EH (cell line): Measurements from ENCODE around the gene CAND2.

Experiments
- DNase-seq: peaks from one replicate; pipeline ENCODE4 v3.0.0-alpha.2; 2015; ENCODE audit warnings: low read depth

CAND2 gene

DNA sequence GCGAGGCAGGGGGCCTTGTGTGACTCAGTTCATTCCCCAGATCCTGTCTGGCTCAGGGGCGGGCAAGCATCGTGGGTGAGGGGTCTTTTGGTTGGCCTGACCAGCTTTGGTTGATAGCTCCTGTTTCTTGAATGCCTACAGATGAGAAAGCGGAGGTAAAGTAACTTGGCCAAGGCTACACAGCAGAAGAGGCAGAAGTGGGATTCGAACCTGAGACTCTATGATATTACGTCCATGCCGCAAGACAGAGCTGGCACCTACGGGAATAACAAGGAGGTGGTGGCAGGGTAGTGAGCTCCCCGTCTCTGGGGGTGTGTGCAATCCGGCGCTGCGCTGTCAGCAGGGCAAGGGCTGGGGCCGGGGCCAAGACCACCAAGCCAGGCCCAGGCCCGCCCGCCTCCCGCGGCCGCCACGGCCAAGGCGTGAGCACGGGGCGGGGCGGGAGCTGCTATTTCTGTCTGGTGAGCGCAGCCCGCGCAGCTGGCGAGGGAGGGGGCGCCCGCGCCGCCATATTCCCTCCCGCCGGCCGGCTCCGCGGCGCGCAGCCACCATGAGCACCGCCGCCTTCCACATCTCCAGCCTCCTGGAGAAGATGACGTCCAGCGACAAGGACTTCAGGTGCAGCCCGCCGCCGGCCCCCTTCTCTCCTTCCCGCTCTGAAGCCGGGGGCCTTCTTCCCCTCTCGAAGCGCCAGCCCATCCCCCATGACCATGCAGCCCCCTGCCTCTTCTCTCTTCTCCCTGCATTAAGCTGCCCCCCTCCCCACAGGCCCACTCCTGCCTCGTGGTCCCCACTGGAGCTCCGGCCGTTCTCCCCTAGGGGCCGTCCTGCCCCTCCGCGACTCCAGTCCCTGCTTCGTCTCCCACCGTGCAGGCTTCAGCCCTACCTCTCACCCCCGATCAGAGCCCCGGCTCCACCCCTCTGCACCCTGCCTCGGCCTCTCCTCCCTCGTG is at the start of gene CAND2:
Gene CAND2 (plus strand): TSS at position 510 of the 953 bp plus-strand sequence. CDS start 41 bp downstream, at position 551.
- DNase-seq: peak; percentile 55

DNA sequence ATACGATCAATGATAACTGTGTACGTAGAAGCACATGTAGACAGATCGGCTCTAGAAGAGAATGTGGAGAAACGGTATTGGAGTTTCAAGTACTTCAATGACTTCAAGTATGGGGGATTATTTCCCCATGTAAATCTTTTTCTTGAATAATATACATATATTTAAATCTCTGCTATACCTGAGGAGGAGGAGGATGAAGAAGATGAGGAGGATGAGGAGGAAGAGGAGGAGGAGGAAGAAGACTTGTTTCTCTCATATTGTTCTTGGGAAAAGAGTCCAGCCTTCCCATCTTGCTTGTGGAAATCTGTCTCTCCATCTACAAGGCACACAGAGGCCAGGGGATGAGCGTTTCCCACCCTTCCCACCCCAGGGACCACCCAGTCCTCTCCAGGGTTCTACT is 48.0 kb upstream of the CAND2 start:
- DNase-seq: no peak

DNA sequence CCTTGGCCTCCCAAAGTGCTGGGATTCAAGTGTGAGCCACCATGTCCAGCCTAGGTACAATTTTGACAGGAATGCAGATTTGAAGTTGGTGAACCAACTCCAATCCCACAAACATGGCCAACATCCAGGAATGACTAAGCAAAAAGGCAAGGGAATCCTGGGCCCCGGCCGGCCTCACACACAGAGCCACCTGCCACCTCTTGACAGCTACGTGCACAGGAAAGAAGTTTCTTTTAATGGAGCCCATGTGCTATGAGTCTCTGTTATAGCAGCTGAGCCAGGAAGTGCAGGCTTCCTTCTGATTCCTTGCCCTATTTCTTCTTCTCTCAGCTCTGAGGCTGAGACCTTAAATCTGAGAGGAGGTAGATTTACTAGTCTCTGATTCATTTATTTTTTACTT is 46.3 kb upstream of the CAND2 start:
- peak; percentile 87 for DNase-seq

DNA sequence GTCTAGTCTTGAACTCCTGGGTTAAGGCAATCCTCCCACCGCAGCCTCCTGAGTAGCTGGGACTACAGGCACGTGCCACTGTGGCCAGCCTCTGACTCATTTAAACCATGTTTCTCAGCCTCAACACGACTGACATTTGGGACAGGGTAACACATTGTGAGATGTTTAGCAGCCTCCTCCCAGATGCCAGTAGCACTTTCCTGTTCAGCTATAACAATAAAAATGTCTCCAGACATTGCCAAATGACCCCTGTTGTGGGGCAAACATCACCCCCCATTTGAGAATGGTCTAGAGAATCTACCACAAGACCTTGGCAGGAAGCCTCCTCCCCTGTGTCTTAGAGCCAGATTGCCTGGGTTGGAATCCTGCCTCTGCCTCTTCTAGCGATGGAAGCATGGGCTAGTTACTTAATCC is 45.8 kb upstream of the CAND2 start:
- peak; percentile 97 for DNase-seq

DNA sequence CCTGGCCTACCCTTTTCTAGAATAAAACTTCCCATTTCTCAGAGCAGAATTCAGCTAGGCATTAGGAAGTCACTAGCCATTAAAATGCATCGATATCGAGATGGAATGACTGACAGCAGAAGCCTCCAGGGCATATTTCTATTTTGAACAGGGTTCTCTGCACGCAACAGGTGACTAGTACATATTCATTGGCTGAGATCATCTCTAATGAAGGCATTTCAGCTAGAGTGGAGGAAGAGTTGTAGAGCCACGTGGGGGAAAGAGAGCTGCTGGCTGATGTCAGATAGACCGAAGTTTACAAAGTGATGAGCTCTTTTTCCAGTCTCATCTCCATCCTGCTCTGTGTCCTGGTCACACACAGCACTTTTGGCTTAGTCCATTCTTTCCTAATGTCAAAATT is 44.9 kb upstream of the CAND2 start:
- peak; percentile 85 for DNase-seq

DNA sequence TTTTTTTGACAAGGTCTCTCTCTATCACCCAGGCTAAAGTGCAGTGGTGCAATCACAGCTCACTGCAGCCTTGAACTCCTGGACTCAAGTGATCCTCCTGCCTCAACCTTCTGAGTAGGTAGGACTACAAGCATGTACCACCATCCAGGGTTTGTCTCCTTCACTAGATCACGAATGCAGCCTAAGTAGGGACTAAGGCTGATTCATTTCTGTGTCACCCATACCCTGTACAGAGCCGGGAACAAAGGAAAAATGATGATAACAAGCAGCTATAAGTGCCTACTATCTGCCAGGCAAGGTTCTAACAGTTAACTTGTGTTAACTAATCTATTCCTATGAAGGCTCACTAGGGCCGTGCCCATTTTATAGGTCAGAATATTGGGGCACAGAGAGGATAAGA is 44.4 kb upstream of the CAND2 start:
- DNase-seq: no peak

DNA sequence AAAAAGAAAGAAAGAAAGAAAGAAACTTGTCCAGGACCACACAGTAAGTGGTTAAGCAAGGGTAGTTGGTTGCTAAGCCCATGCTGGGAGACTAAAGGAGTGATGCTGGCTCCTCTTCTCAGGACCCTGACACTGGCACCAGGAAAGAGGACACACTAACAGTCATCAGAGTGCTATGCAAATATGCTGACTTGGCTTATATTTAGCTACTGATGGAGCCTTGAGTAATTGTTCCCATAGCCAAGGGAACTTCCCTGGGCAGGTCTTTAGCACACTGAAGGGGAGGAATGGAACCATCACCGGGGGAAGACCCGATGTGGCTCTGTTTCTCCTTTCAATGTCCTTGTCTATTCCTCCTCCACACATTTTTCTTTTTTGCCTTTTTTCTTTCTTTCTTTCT is 43.7 kb upstream of the CAND2 start:
- DNase-seq: peak; percentile 56

DNA sequence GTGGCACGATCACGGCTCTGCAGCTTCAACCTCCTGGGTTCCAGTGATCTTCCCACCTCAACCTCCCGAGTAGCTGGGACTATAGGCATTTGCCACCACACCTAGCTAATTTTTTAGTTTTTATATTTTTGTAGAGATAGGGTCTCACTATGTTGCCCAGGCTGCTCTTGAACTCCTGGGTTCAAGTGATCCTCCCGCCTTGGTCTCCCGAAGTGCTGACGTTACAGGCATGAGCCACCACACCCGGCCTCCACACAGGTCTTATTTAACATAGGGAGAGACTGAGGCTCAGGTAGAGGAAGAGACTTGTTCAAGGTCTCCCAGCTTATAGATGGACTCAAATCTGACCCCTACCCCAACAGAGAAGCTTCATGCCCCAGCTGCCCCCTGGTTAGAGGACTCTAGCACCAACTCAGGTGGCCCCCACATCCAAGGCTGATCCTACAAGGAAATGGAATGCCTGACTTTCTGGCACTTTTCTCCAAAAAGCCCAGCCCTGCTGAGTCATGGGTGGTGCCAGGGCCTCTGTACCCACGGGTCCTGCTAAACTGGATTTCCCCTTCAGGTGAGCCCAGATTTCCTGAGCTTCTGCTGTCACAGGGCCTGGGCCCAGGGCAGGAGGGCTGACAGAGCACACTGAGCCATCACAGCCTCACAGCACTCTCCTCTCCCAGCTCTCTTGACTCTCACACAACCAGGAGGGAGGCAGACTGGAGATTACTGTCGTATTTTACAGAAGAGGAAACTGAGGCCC is 43.0 kb upstream of the CAND2 start:
- no peak for DNase-seq

DNA sequence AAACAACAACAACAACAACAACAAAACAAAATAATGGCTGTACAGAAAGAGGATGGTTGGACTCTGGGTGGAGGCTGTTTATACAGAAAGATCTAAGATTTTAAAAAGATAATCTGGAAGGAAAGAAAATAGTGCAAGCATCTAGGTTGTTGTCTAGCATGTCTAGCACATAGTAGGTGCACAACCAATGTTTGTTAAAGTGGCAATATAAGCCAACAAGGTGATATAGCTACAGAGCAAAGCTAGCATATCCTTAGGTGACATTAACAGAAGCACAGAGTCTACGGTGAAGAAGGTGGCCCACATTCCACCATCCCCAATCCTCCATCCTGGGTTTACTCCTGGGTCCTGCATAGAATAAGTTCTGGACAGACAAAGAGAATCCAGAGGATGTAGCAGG is 42.2 kb upstream of the CAND2 start:
- no peak for DNase-seq

DNA sequence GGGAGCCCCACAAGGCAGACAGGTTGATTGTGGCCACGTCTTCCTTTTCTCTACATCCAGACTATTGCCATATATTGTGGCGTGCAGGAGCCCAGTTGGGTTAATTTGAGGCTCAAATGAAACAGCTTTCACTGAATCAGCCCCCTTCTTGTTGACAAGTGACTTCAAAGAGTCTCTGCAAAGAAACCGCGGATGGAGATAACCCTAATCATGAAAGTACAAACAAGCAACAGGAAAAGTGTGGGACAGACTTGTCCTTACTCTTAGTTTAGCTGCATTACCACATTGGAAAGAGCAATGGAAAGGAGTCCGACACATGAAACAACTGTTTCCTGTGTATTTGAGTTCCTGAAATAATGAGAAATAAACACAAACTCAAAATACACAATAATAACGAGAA is 40.7 kb upstream of the CAND2 start:
- no peak for DNase-seq

DNA sequence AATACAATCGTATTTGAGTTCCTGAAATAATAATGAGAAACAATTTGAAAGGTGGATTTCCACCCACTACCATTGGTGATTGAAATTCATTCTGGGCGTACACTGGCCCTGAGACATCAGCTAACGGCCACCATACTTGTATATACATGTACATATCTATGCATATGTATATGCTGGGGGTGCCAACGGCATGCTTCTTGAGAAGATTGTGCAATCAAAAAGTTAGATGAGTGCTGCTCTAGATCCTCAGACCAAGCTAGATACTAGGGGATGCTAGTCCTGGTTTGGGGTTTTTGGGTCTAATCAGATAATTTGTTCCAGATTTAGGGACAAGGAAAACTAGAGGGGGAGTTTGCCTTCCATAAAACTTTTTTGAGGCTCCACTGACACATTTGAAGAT is 40.3 kb upstream of the CAND2 start:
- no peak for DNase-seq

DNA sequence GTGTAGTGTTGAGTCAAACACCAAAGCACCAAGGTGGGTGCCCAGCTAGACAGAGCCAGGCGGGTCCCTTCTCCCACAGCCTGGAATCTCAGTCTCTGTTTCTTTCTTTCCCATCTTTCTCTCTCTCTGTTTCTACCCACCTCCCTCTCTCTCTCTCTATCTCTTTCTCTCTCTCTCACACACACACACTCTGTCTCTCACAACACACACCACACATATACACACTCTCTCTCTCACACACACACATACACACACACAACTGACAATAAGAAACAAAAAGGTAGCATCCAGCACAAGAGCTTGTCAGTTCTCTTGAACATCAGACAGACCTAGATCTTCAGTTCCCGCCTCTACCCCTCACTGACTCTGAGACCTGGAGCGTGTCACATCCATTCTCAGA is 39.8 kb upstream of the CAND2 start:
- DNase-seq: no peak

DNA sequence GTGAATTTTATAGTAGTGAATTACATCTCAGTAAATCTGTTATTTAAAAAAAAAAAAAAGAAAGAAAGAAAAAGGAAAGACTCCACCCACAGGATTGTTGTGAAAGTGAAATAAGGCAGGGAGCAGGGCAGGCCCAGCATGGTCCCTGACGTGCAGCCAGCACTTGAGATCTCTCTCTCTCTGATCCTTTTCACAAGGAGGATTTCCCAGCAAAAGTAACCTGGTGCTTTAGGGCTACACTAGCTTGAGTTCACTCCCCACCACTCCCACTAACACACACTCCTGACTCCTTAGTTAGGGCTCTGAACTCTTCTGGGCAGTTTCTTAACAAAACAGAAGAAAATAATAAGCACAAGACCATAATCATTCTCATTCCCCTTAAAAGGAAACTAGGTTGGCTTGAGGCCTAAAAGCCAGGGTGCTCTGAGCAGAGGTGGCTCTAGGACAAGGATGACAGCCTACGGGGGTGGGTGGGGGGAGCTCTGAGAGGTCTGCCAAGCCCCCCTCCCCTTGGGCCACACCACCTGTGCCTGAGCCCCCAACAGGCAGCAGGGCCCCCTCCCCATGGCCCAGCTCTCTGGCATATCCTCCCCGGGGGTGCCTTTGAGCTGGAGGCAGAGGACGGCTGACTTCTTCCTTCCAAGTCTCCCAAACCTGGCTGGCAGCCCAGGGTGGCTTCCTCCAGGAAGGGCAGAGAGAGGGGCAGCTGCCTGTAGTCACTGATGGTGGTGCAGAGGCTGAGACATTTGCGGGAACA is 38.3 kb upstream of the CAND2 start:
- DNase-seq: peak; percentile 75

DNA sequence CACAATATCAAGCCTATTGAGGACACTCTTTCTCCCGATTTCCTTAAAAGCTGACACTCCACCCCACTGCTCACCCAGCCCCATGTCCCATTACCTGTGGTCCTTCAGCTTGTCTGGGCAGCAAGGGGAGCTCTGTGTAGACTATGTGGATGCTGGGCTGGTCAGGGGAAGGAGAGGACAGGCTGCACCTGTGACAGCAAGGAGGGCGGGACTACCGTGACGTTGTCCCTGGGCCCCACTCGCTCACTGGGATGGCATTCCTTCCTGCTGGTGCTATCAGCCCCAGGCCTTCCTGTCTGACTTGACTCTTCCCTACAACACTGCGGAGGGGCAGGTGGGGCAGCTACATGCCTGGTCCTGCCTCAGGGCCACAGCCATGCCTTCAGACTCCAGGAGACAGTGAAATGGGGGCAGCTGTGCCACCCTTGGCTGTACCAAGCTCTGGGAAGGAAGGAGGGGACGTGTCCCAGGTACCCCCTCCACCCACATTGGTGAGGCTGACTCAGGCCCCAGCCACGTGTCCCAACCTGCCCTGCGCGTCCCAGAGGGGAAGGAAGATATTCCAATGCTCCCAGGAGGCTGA is 37.3 kb upstream of the CAND2 start, which contains the start of gene TMEM40:
Gene TMEM40 (minus strand): TSS at position 163 of the 583 bp plus-strand sequence. CDS start 9,427 bp downstream, outside the sequence.
- DNase-seq: peak; percentile 53

DNA sequence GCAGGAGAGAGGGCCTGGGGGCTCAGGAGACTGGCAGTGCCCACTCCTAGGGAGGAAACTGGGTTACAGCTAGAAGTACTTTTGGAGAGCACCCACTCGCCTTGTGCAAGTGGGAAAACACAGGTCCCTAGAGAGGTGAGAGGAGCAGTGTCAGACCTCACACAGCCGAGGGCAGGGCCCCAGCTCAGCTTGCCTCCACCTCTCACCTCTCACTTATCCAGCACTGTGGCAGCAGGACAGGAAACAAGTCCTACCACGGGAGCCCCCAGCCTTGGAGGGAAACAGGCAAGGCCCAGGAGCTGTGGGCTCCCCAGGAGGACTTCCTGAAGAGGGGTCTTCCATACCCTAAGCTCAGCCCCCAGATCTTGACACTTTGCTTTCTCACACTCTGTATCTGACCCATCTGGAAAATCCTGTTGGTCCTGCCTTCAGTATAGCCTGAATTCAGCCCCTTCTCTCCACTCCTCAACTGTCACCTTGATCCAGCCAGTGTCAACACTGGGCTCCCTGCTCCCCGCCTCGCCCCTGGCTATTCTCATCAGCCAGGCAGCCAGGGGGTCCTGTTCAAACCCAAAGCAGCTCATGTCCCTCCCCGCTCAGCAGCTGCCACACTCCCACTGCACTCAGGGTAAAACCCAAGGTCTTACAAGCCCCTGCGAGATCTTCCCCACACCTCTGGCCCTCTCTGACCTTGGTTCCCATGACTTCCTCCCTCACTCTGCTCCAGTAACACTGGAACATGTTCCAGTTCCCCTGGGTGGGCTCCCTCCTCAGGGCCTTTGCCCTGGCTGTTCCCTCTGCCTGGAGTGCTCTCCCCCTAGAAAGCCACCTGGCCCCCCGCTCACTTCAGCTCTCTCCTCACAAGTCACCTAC is 36.6 kb upstream of the CAND2 start:
- DNase-seq: no peak

DNA sequence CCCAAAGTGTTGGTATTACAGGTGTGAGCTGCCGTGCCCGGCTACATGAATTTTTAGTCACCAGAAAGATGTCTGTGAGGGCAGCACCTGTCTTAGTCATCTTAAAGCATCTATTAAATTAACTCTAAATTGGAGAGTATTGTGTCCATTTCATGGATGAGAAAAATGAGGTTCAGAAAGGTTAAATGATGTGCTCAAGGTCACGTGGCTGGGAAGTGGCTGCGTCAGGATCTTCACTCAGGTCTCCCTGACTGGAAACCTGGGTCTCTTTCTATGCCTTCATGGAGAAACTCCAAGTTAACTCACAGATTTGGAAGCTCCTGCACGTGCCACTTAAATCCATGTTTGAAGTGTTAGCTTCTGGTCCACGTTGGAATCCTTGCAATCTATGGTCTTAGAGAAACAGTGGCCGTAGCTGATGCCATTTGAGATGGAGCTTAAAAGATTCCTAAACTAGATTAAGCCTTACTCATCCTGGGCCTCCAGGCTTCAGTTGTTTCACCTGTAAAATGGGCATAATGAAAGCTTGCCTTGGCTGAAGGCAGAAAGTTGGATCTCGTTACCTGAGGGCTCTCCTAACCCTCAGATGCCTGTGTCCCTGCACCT is 32.2 kb upstream of the CAND2 start:
- peak; percentile 6 for DNase-seq

DNA sequence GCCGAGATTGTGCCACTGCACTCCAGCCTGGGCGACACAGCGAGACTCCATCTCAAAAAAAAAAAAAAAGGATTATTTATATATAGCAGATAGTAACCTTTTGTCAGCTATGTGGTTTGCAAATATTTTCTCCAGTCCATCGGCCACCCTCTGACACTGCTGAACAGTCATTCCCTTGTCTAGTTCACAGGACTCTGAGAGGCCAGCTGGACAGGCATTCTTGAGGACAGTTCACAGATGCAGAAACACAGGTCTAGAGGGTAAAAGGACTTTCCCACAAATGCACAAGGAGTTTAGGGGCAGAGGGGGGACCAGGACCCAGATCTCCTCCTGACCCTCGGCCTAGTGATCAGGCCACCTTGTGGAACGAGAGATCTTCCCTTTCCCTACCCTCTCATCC is 29.9 kb upstream of the CAND2 start:
- peak; percentile 56 for DNase-seq

DNA sequence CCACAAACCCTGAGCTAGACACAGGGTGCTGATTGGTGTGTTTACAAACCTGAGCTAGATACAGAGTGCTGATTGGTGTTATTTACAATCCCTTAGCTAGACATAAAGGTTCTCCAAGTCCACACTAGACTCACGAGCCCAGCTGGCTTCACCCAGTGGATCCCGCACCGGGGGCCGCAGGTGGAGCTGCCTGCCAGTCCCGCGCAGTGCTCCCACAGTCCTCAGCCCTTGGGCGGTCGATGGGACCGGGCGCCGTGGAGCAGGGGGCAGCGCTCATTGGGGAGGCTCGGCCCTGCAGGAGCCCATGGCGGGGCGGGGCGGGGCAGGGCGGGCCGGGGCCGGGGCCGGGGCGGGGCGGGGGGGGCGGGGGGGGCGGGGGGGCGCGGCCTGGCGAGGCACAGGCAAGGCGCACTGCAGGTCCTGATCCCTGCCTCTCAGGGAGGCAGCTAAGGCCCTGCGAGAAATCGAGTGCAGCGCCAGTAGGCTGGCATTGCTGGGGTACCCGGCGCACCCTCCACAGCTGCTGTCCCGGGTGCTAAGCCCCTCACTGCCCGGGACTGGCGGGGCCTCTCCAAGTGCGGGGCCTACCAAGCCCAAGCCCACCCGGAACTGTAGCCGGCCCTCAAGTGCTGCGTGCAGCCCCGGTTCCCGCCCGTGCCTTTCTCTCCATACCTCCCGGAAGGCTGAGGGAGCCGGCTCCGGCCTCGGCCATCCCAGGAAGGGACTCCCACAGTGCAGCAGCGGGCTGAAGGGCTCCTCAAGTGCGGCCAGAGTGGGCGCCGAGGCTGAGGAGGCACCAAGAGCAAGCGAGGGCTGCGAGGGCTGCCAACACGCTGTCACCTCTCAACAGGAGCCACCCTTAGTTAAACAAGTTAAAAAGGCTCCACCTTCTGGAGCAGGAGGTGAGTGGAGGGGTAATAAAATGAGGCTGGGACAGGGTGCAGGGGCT is 27.6 kb upstream of the CAND2 start:
- no peak for DNase-seq

DNA sequence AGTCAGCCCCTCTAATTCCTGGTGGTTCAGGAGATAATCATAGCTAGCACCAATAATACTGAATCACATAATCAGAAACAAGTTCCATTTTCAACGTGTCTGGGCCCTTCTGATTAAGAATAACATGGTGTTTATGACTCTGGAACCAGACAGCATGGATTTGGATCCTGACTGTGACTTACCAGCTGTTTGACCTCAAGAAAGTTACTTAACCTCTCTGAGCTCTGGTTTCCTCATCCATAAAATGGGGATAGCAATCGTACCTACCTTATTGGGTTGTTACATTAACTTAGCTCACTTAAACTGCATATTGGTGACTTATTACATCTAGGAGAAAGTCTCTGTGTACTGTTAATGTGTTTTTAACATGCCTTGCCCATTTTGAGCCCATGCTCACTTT is 26.7 kb upstream of the CAND2 start:
- no peak for DNase-seq
